Thymus (tissue), 11 donors: ENCODE measurements around the gene SNAP29. TPM values are rescaled to one million over a fixed set of nuclear protein-coding genes. Genes with fewer than 3 reads are reported as not detected.
A peak's percentile ranks its signal among the peaks of the same experiment; 100 is the strongest.

Experiments
- DNase-seq, 9 donors: peaks; one replicate each; pipeline ENCODE4 v3.0.0-alpha.2; 2013; ENCODE audit warnings: low spot score in 9 of 9, low read depth in 6 of 9, missing footprints in 1 of 9
- H3K27ac ChIP-seq, 2 donors: one replicate each; pipeline ENCODE4 v1.5.1; 2013; ENCODE audit warnings: control low read depth in 1 of 2, low read depth in 1 of 2, low read length in 1 of 2, mild to moderate bottlenecking in 1 of 2, moderate library complexity in 1 of 2
- H3K27me3 ChIP-seq, 2 donors: one replicate each; pipeline ENCODE4 v1.5.1; 2013; ENCODE audit warnings: low read length in 1 of 2; ENCODE audit not compliant: control insufficient read depth in 2 of 2, insufficient read depth in 1 of 2
- H3K36me3 ChIP-seq, 2 donors: one replicate each; pipeline ENCODE4 v1.5.1; 2013; ENCODE audit warnings: low read length in 1 of 2, mild to moderate bottlenecking in 1 of 2, moderate library complexity in 1 of 2; ENCODE audit not compliant: control insufficient read depth in 2 of 2, insufficient read depth in 2 of 2
- H3K4me1 ChIP-seq, 2 donors: one replicate each; pipeline ENCODE4 v1.5.1; 2013; ENCODE audit warnings: low read length in 2 of 2; ENCODE audit not compliant: control insufficient read depth in 2 of 2, insufficient read depth in 2 of 2
- H3K4me3 ChIP-seq, 2 donors: one replicate each; pipeline ENCODE4 v1.5.1; 2013; ENCODE audit warnings: low read length in 2 of 2, control low read depth in 1 of 2, mild to moderate bottlenecking in 1 of 2
- H3K9me3 ChIP-seq, 2 donors: one replicate each; pipeline ENCODE4 v1.5.1; 2013; ENCODE audit warnings: low read length in 1 of 2, mild to moderate bottlenecking in 1 of 2; ENCODE audit not compliant: control insufficient read depth in 2 of 2, insufficient read depth in 1 of 2
- WGBS: extraction: QIAGEN DNeasy Blood & Tissue Kit; methylation state at CpG from one replicate; pipeline ENCODE4 v1.1.7; 2013; 5-methylcytosine and 5-hydroxymethylcytosine counted together
- polyA plus RNA-seq: library from polyadenylated mRNA; stranded (reverse); fragments of 200-250 nt; gene quantifications from one replicate; pipeline ENCODE4 v1.2.3, GENCODE V29; 2013
- total RNA-seq: library from RNA; stranded (reverse); fragments of 120-200 nt; gene quantifications from one replicate; pipeline ENCODE4 v1.2.4, GENCODE V29; 2013
- donor health status: healthy.

Gene SNAP29
- total and polyA plus RNA-seq, 2 donors = 13.4 to 19.2 TPM

GRCh38 chr22:20840646-20841371 lies 18.0 kb upstream of the SNAP29 start:
- WGBS = 49% methylated on average over 8 of the region's 8 CpGs
- peaks cover 14 to 26% of the 10 kb centered on the region in 2 donors for H3K4me1 ChIP-seq
- DNase-seq = peak in 1 of 9 donors; percentile 38
- no peaks in the 10 kb centered on the region for H3K27me3 ChIP-seq
- H3K36me3 ChIP-seq = peaks cover 0 to 2% of the 10 kb centered on the region in 2 donors
- H3K27ac ChIP-seq = peak overlapping the region; percentile 6 to 41
- no peak overlapping the region for H3K4me3 ChIP-seq
- H3K9me3 ChIP-seq = no peaks in the 10 kb centered on the region

- H3K4me3 ChIP-seq = no peak overlapping the region
- peaks cover 9 to 17% of the 10 kb centered on the region in 2 donors for H3K4me1 ChIP-seq
- H3K27ac ChIP-seq = no peak overlapping the region
- no peaks in the 10 kb centered on the region for H3K9me3 ChIP-seq
- WGBS = 60% methylated on average over 2 of the region's 2 CpGs
- no peaks in the 10 kb centered on the region for H3K27me3 ChIP-seq
- no peak for DNase-seq
- H3K36me3 ChIP-seq = peaks cover 0 to 2% of the 10 kb centered on the region in 2 donors
Observed at GRCh38 chr22:20843501-20843900, 15.3 kb upstream of the SNAP29 start.

DNA sequence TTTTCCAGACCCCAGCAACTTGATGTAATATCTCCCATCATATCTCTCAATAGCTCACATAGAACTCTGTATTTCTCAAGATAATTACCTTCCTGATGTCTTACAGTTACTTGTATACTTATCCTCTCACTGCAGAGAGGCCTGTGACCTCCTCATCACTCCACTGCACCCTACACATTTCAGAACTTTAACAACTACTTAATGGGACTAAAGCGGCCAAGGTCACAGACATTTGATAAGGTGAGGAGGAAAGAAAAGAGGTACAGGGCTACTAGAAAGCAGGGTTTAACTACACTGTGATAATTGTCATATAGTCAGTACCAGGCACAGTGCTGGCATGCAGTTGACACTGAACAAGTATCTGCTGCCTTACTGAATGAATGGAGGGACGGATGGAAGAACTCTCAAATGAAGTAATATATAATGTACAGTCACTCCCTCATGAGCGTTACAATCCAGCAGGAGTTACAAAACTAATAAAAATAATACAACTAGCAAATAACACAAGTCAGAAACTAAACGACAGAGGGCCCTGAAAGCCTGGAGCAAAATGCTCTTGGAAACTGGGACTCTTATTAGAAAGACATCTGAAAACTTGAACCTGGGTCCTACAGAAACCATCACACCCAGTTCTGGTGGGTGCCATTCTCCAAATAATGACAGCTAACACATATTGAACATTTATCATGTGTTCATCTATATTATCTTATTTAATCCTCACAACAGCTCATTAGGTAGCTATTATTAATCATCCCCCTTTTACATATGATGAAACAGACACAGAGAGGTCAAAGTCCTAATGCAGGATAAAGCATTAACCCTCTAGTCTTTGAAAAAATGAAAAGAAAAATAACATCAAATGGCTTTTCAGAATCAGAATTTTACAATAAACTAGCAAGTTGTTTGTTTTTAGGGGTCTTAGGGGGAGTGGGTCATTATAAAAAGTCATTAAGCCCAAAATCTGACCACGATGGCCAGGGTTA lies 14.5 kb upstream of the SNAP29 start:
- no peak overlapping the region for H3K4me3 ChIP-seq
- 97% methylated on average over 5 of the region's 5 CpGs for WGBS
- no peaks in the 10 kb centered on the region for H3K9me3 ChIP-seq
- peaks cover 14 to 17% of the 10 kb centered on the region in 2 donors for H3K4me1 ChIP-seq
- no peak overlapping the region for H3K27ac ChIP-seq
- no peaks in the 10 kb centered on the region for H3K27me3 ChIP-seq
- peaks cover 0 to 2% of the 10 kb centered on the region in 2 donors for H3K36me3 ChIP-seq
- no peak for DNase-seq

DNA sequence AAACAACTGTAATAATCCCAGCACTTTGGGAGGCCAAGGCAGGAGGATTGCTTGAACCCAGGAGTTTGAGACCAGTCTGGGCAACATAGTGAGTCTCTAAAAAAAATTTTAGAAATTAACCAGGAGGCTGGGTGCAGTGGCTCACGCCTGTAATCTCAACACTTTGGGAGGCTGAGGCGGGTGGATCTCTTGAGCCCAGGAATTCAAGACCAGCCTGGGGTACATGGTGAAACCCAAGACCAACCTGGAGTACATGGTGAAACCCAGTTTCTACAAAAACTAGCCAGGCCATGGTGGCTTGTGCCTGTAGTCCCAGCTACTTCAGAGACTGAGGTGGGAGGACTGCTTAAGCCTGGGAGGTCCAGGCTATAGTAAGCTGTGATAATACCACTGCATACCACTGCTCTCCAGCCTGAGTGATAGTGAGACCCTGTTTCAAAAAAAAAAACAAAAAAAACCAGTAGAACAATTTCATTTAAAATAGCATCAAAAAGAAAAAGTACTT lies 11.4 kb upstream of the SNAP29 start:
- Histone ChIP-seq H3K4me1 (peaks cover 6 to 7% of the 10 kb centered on the region in 2 donors), H3K27ac (no peak overlapping the region), H3K9me3 (no peaks in the 10 kb centered on the region), H3K4me3 (no peak overlapping the region), H3K27me3 (no peaks in the 10 kb centered on the region), H3K36me3 (peaks cover 0 to 2% of the 10 kb centered on the region in 2 donors)
- no peak for DNase-seq
- 95% methylated on average over 2 of the region's 2 CpGs for WGBS

- Histone ChIP-seq H3K36me3 (no peaks in the 10 kb centered on the region), H3K27ac (no peak overlapping the region), H3K4me3 (no peak overlapping the region), H3K4me1 (peaks cover 20 to 26% of the 10 kb centered on the region in 2 donors), H3K9me3 (no peaks in the 10 kb centered on the region), H3K27me3 (no peaks in the 10 kb centered on the region)
- WGBS = 63% methylated on average over 4 of the region's 4 CpGs
- DNase-seq = peak in 1 of 9 donors; percentile 34
Observed at GRCh38 chr22:20852076-20852475, 6.7 kb upstream of the SNAP29 start.

GRCh38 chr22:20852503-20852902 lies 6.3 kb upstream of the SNAP29 start:
- no peaks in the 10 kb centered on the region for H3K27me3 ChIP-seq
- peaks cover 25 to 27% of the 10 kb centered on the region in 2 donors for H3K4me1 ChIP-seq
- 95% methylated on average over 6 of the region's 6 CpGs for WGBS
- H3K9me3 ChIP-seq = no peaks in the 10 kb centered on the region
- H3K36me3 ChIP-seq = no peaks in the 10 kb centered on the region
- no peak overlapping the region for H3K4me3 ChIP-seq
- no peak overlapping the region for H3K27ac ChIP-seq
- no peak for DNase-seq

DNA sequence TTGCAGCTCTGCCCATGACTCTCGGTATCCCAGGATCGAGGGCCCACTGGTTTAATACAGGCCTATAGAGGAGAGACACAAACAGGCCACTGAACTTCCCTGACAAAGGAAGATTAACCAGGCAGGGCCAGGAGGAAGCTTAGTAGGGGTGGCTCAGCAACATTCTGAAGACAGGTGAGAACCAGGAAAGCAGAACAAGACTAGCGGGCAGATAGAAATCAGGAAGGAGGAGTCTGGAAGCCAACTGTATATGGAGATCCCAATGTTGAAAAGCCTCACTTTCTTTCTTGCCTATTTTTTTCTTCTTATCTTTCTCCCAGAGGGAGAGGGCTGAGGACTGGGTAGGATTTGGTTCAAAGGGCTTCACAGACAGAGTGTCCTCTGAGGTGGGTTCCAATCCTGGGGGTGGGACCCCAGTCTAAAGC lies 5.6 kb upstream of the SNAP29 start:
- DNase-seq = no peak
- H3K27ac ChIP-seq = no peak overlapping the region

DNA sequence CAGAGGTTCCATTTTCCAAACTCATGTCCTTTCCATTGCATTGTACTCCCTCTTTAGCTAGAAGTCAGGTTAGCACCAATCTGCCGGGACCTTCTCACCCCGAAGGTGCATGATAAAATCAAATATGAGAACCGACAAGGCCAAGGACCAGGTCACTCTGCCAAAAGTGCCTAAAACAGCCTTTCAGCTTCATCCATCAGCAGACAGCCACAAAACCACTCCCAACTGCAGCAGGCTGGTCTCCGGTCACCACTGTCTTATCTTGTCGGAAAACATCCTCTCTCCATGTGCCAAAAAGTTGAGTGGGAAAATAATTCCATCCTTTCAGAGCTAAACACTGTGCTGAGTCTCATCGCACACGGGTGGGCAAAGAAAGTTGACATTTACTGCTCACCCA lies 1.6 kb upstream of the SNAP29 start:
- Histone ChIP-seq H3K9me3 (no peaks in the 10 kb centered on the region), H3K36me3 (peaks cover under 1 to 3% of the 10 kb centered on the region in 2 donors), H3K27ac (no peak overlapping the region), H3K4me3 (peak overlapping the region; percentile 71 to 75), H3K27me3 (no peaks in the 10 kb centered on the region), H3K4me1 (peaks cover 27 to 36% of the 10 kb centered on the region in 2 donors)
- 86% methylated on average over 7 of the region's 7 CpGs for WGBS
- DNase-seq = no peak

More for the DNA sequence above, 5.6 kb upstream of the SNAP29 start:
- Histone ChIP-seq H3K27me3 (no peaks in the 10 kb centered on the region), H3K4me3 (no peak overlapping the region), H3K36me3 (no peaks in the 10 kb centered on the region), H3K9me3 (no peaks in the 10 kb centered on the region), H3K4me1 (peaks cover 27 to 30% of the 10 kb centered on the region in 2 donors)
- 94% methylated on average over 3 of the region's 3 CpGs for WGBS
